ENCODE data around the gene UGT1A5.

DNA sequence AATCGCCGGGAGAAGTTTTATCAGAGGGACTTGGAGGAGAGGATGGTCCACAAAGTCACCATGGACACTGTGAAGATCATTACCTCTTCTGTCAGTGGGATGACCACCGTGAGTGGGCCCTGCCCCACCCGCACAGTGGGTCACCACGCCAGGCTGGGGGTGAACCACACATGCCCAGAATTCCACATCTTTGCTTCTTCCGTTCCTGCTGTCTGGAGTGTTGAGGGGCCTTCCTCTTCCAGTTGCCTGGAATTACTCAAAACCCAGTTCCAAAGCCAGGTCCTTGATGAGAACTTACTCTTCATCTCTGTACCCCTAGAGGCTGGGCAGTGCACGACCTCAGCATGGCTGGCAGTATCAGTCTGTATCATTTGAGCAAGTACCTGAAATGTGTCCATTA is 87.5 kb downstream of the UGT1A5 start:
- TF ChIP-seq, protein P1, sequence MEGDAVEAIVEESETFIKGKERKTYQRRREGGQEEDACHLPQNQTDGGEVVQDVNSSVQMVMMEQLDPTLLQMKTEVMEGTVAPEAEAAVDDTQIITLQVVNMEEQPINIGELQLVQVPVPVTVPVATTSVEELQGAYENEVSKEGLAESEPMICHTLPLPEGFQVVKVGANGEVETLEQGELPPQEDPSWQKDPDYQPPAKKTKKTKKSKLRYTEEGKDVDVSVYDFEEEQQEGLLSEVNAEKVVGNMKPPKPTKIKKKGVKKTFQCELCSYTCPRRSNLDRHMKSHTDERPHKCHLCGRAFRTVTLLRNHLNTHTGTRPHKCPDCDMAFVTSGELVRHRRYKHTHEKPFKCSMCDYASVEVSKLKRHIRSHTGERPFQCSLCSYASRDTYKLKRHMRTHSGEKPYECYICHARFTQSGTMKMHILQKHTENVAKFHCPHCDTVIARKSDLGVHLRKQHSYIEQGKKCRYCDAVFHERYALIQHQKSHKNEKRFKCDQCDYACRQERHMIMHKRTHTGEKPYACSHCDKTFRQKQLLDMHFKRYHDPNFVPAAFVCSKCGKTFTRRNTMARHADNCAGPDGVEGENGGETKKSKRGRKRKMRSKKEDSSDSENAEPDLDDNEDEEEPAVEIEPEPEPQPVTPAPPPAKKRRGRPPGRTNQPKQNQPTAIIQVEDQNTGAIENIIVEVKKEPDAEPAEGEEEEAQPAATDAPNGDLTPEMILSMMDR (IDR thresholded peaks at IDR 0.05) = no peak
- no peak for TF ChIP-seq POLR2A (IDR thresholded peaks at IDR 0.05)
- TF ChIP-seq POLR2AphosphoS5 (IDR thresholded peaks at IDR 0.05; ENCODE audit: insufficient read depth in 1 of 2, low read depth in 1 of 2) = no peak

Measured in vagina (tissue), 2 donors.